ENCODE data around the gene ZNF474. TPM values are rescaled to one million over a fixed set of nuclear protein-coding genes. Genes with fewer than 3 reads are reported as not detected.

The ZNF474 gene
- total and polyA plus RNA-seq, 12 donors: 0.03 to 0.20 (median 0.19) TPM; not detected in 9

- peaks cover 0 to 5% (median 0%) of the 10 kb centered on the region in 11 donors for H3K9me3 ChIP-seq
- peaks cover 0 to under 1% (median 0%) of the 10 kb centered on the region in 9 donors for H3K4me1 ChIP-seq
- DNase-seq: no peak
- intact Hi-C loops (cut with DNase I): no loop called here
- H3K4me3 ChIP-seq: no peak overlapping the region
- no peaks in the 10 kb centered on the region for H3K36me3 ChIP-seq
- TF ChIP-seq, protein P1, sequence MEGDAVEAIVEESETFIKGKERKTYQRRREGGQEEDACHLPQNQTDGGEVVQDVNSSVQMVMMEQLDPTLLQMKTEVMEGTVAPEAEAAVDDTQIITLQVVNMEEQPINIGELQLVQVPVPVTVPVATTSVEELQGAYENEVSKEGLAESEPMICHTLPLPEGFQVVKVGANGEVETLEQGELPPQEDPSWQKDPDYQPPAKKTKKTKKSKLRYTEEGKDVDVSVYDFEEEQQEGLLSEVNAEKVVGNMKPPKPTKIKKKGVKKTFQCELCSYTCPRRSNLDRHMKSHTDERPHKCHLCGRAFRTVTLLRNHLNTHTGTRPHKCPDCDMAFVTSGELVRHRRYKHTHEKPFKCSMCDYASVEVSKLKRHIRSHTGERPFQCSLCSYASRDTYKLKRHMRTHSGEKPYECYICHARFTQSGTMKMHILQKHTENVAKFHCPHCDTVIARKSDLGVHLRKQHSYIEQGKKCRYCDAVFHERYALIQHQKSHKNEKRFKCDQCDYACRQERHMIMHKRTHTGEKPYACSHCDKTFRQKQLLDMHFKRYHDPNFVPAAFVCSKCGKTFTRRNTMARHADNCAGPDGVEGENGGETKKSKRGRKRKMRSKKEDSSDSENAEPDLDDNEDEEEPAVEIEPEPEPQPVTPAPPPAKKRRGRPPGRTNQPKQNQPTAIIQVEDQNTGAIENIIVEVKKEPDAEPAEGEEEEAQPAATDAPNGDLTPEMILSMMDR (IDR thresholded peaks at IDR 0.05): no peak
- H3K27me3 ChIP-seq: no peaks in the 10 kb centered on the region
- ATAC-seq: no peak
- H3K27ac ChIP-seq: no peak overlapping the region
These were observed 46.5 kb downstream of the ZNF474 start for GRCh38 chr5:122175852-122176251.

DNA sequence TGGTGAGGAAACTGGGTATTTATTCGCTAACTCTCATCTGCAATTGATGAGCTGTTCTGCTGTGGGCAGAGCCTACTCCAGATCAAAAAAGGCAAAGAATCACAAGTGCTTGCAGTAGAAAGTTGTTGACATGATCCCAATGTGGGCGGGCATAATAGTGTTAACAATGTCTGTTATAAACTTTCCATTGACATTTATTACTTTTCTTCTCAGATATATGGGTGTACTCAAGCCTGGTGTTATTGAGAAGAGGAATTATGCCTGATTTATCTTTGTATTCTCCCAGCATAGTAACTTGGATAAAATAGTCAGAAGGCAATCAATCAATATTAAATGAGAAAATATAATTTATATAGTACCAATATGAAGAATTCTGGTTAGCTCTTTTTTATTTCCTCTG, 47.8 kb downstream of the ZNF474 start:
- Histone ChIP-seq H3K9me3 (peaks cover 0 to 5% (median 0%) of the 10 kb centered on the region in 11 donors), H3K4me3 (no peak overlapping the region), H3K36me3 (no peaks in the 10 kb centered on the region), H3K27me3 (no peaks in the 10 kb centered on the region), H3K27ac (no peak overlapping the region), H3K4me1 (peaks cover 0 to 11% (median 3%) of the 10 kb centered on the region in 9 donors)
- intact Hi-C loops (cut with DNase I): no loop called here
- TF ChIP-seq, protein P1 (IDR thresholded peaks at IDR 0.05): no peak
- 97 to 100% methylated on average over 2 of the region's 2 CpGs for WGBS, 2 donors
- no peak for DNase-seq
- no peak for ATAC-seq

- TF ChIP-seq, protein P1 (IDR thresholded peaks at IDR 0.05): no peak
- Histone ChIP-seq H3K36me3 (no peaks in the 10 kb centered on the region), H3K27me3 (no peaks in the 10 kb centered on the region), H3K9me3 (peaks cover 0 to 5% (median 0%) of the 10 kb centered on the region in 11 donors), H3K27ac (no peak overlapping the region), H3K4me1 (peaks cover 0 to 33% (median 26%) of the 10 kb centered on the region in 9 donors), H3K4me3 (no peak overlapping the region)
- 56 to 70% methylated on average over 1 of the region's 1 CpG for WGBS, 2 donors
- ATAC-seq: no peak
- intact Hi-C loops (cut with DNase I): no loop called here
- DNase-seq: no peak
These were observed 50.4 kb downstream of the ZNF474 start for GRCh38 chr5:122179701-122180100.

- no peak for DNase-seq
These were observed 50.9 kb downstream of the ZNF474 start for GRCh38 chr5:122180146-122180712.

More at GRCh38 chr5:122180146-122180712, 50.9 kb downstream of the ZNF474 start:
- Histone ChIP-seq H3K4me1 (peaks cover 0 to 33% (median 26%) of the 10 kb centered on the region in 9 donors), H3K27me3 (no peaks in the 10 kb centered on the region), H3K4me3 (no peak overlapping the region), H3K9me3 (peaks cover 0 to 5% (median 0%) of the 10 kb centered on the region in 11 donors), H3K36me3 (no peaks in the 10 kb centered on the region), H3K27ac (no peak overlapping the region)
- intact Hi-C loops (cut with DNase I): no loop called here
- TF ChIP-seq, protein P1 (IDR thresholded peaks at IDR 0.05): no peak
- WGBS, 2 donors: 94 to 95% methylated on average over 6 of the region's 6 CpGs
- ATAC-seq: no peak
